Rectal smooth muscle tissue (tissue), 1 donor: ENCODE measurements around the gene OAS2.
"Not testable (repeated sequence)": the region's sequence is repeated elsewhere in the genome, so short reads cannot be mapped to it uniquely, and the experiment has no call there.

Source experiments
- H3K27ac ChIP-seq: one replicate; pipeline ENCODE4 v1.7.0; 2013; ENCODE audit warnings: low read depth, low read length, inconsistent platforms
- H3K27me3 ChIP-seq: one replicate; pipeline ENCODE4 v1.7.0; 2013; ENCODE audit warnings: low read length; ENCODE audit not compliant: control insufficient read depth, insufficient read depth
- H3K36me3 ChIP-seq: one replicate; pipeline ENCODE4 v1.7.0; 2013; ENCODE audit warnings: low read length; ENCODE audit not compliant: control insufficient read depth, insufficient read depth
- H3K4me1 ChIP-seq: one replicate; pipeline ENCODE4 v1.7.0; 2013; ENCODE audit warnings: low read length; ENCODE audit not compliant: control insufficient read depth, insufficient read depth
- H3K4me3 ChIP-seq: one replicate; pipeline ENCODE4 v1.7.0; 2013; ENCODE audit warnings: low read length
- H3K9ac ChIP-seq: one replicate; pipeline ENCODE4 v1.7.0; 2013; ENCODE audit warnings: low read length

Gene OAS2

GRCh38 chr12:112941528-112942335 lies 36.6 kb upstream of the OAS2 start:
- Histone ChIP-seq H3K27ac (no peak overlapping the region), H3K36me3 (peaks cover 10% of the 10 kb centered on the region)

GRCh38 chr12:112942572-112942971 lies 35.7 kb upstream of the OAS2 start:
- no peak overlapping the region for H3K4me3 ChIP-seq
- H3K4me1 ChIP-seq = peaks cover 4% of the 10 kb centered on the region
- no peak overlapping the region for H3K9ac ChIP-seq
- H3K27ac ChIP-seq = no peak overlapping the region
- no peaks in the 10 kb centered on the region for H3K27me3 ChIP-seq
- peaks cover 11% of the 10 kb centered on the region for H3K36me3 ChIP-seq

More at GRCh38 chr12:112941528-112942335, 36.6 kb upstream of the OAS2 start:
- Histone ChIP-seq H3K27me3 (no peaks in the 10 kb centered on the region), H3K4me3 (no peak overlapping the region), H3K4me1 (peaks cover 4% of the 10 kb centered on the region), H3K9ac (no peak overlapping the region)

GRCh38 chr12:112944024-112944690 lies 34.2 kb upstream of the OAS2 start:
- Histone ChIP-seq H3K36me3 (peaks cover 15% of the 10 kb centered on the region), H3K27ac (no peak overlapping the region), H3K9ac (no peak overlapping the region), H3K27me3 (no peaks in the 10 kb centered on the region), H3K4me3 (no peak overlapping the region), H3K4me1 (no peaks in the 10 kb centered on the region)

- no peaks in the 10 kb centered on the region for H3K27me3 ChIP-seq
- no peaks in the 10 kb centered on the region for H3K4me1 ChIP-seq
- no peak overlapping the region for H3K4me3 ChIP-seq
- H3K27ac ChIP-seq = no peak overlapping the region
- H3K36me3 ChIP-seq = peaks cover 15% of the 10 kb centered on the region
- H3K9ac ChIP-seq = no peak overlapping the region
Measured at GRCh38 chr12:112945515-112945914, 32.8 kb upstream of the OAS2 start.

DNA sequence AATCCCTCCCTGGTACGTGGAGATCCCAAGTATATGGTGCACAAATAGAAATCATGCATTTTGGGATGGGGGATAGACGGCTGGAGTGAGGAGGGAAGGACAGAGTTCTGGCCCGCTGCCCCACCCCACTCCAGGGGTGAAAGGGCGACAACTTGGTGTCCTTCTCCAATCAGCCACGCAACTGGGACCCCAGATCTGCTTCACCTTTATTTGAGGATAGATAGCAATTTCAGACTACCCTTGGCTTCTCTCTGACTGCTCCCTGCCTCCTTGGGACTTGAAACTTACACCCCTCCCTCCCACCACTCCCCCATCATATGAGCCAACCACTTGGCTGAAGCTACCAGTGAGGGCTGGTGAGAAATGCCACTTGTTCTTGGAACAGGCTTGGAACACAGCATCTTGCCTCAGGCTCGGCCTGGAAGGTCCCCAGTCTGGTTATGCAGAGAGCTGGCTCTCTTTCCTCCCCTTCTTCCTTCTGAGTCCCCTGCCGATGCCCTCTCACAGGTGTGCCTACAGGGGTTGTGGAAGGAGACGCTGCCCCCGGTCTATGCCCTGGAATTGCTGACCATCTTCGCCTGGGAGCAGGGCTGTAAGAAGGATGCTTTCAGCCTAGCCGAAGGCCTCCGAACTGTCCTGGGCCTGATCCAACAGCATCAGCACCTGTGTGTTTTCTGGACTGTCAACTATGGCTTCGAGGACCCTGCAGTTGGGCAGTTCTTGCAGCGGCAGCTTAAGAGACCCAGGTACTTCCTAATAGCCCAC lies 31.9 kb upstream of the OAS2 start:
- Histone ChIP-seq H3K4me3 (no peak overlapping the region), H3K36me3 (peaks cover 15% of the 10 kb centered on the region), H3K9ac (no peak overlapping the region), H3K27ac (no peak overlapping the region), H3K27me3 (no peaks in the 10 kb centered on the region), H3K4me1 (no peaks in the 10 kb centered on the region)

- Histone ChIP-seq H3K36me3 (peaks cover 15% of the 10 kb centered on the region), H3K4me1 (no peaks in the 10 kb centered on the region)
Measured at GRCh38 chr12:112947314-112947713, 31.0 kb upstream of the OAS2 start.

GRCh38 chr12:112947761-112948160 lies 30.6 kb upstream of the OAS2 start:
- Histone ChIP-seq H3K4me1 (no peaks in the 10 kb centered on the region), H3K9ac (no peak overlapping the region), H3K36me3 (peaks cover 15% of the 10 kb centered on the region), H3K27ac (no peak overlapping the region), H3K27me3 (no peaks in the 10 kb centered on the region), H3K4me3 (no peak overlapping the region)

More at GRCh38 chr12:112947314-112947713, 31.0 kb upstream of the OAS2 start:
- no peaks in the 10 kb centered on the region for H3K27me3 ChIP-seq
- no peak overlapping the region for H3K27ac ChIP-seq
- no peak overlapping the region for H3K9ac ChIP-seq
- no peak overlapping the region for H3K4me3 ChIP-seq

GRCh38 chr12:112948806-112949205 lies 29.5 kb upstream of the OAS2 start:
- Histone ChIP-seq H3K4me3 (no peak overlapping the region), H3K36me3 (peaks cover 15% of the 10 kb centered on the region), H3K27me3 (no peaks in the 10 kb centered on the region), H3K4me1 (no peaks in the 10 kb centered on the region), H3K27ac (no peak overlapping the region), H3K9ac (no peak overlapping the region)

DNA sequence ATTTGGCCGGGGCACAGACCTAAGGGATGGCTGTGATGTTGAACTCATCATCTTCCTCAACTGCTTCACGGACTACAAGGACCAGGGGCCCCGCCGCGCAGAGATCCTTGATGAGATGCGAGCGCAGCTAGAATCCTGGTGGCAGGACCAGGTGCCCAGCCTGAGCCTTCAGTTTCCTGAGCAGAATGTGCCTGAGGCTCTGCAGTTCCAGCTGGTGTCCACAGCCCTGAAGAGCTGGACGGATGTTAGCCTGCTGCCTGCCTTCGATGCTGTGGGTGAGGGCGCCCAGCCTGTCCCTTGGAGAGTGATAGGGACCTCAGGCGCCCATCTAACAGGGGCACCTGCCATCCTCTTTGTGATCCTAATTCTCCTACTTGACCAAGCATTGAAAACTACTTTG lies 27.6 kb upstream of the OAS2 start:
- Histone ChIP-seq H3K27me3 (no peaks in the 10 kb centered on the region), H3K27ac (no peak overlapping the region), H3K9ac (no peak overlapping the region), H3K4me1 (no peaks in the 10 kb centered on the region), H3K4me3 (no peak overlapping the region), H3K36me3 (peaks cover 5% of the 10 kb centered on the region)

DNA sequence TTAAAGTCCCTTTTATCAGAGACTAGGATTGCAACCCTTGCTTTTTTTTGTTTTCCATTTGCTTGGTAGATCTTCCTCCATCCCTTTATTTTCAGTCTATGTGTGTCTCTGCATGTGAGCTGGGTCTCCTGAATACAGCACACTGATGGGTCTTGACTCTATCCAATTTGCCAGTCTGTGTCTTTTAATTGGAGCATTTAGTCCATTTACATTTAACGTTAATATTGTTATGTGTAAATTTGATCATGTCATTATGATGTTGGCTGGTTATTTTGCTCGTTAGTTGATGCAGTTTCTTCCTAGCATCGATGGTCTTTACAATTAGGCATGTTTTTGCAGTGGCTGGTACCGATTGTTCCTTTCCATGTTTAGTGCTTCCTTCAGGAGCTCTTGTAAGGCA lies 21.2 kb upstream of the OAS2 start:
- H3K4me1 ChIP-seq, H3K9ac ChIP-seq, H3K27ac ChIP-seq, H3K36me3 ChIP-seq, H3K27me3 ChIP-seq, H3K4me3 ChIP-seq: not testable (repeated sequence)

- no peaks in the 10 kb centered on the region for H3K4me1 ChIP-seq
- H3K36me3 ChIP-seq = peaks cover 12% of the 10 kb centered on the region
- H3K9ac ChIP-seq = no peak overlapping the region
Measured at GRCh38 chr12:112961074-112961473, 17.2 kb upstream of the OAS2 start.

GRCh38 chr12:112961536-112961935 lies 16.8 kb upstream of the OAS2 start:
- Histone ChIP-seq H3K9ac (no peak overlapping the region), H3K4me3 (no peak overlapping the region), H3K27me3 (no peaks in the 10 kb centered on the region), H3K27ac (no peak overlapping the region), H3K36me3 (peaks cover 12% of the 10 kb centered on the region), H3K4me1 (no peaks in the 10 kb centered on the region)

More at GRCh38 chr12:112961074-112961473, 17.2 kb upstream of the OAS2 start:
- no peak overlapping the region for H3K27ac ChIP-seq
- no peak overlapping the region for H3K4me3 ChIP-seq
- H3K27me3 ChIP-seq = no peaks in the 10 kb centered on the region
